ENCODE results near the gene MSRB2.
"Not testable (repeated sequence)": the region's sequence is repeated elsewhere in the genome, so short reads cannot be mapped to it uniquely, and the experiment has no call there.

The MSRB2 gene

DNA sequence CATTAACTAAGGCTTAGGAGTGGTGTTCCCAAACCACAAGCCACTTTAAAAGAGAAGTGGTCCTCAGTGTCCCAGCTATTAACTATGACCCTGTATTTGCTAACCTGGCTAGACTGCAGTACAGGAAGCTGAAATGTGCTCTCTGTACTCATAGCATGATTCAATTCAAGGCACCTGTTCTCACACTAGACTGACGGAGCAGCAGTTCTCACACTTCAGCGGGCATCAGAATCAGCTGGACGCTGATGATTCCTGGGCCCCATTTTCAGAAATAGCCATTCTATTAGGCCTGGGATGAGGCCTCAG, 24.5 kb upstream of the MSRB2 start:
- H3K4me3 ChIP-seq (ENCODE audit: low read length): no peak overlapping the region
- H3K27ac ChIP-seq (ENCODE audit: low read depth, low read length): no peak overlapping the region
- H3F3A ChIP-seq (ENCODE audit: control insufficient read depth, insufficient read depth): no peaks in the 10 kb centered on the region
- H3K9me3 ChIP-seq (ENCODE audit: control insufficient read depth, insufficient read depth, low read length): no peaks in the 10 kb centered on the region
- H3K9me2 ChIP-seq (replicated peaks; ENCODE audit: control insufficient read depth, low read length): no peaks in the 10 kb centered on the region
- no peaks in the 10 kb centered on the region for H4K20me1 ChIP-seq (ENCODE audit: control insufficient read depth, insufficient read depth, low read depth, low read length)
- H3K79me2 ChIP-seq (ENCODE audit: control insufficient read depth, low read length): no peaks in the 10 kb centered on the region
- no peak overlapping the region for H3K4me2 ChIP-seq (ENCODE audit: low read length)
- H3K4me1 ChIP-seq (ENCODE audit: control insufficient read depth, low read length): no peaks in the 10 kb centered on the region
- H3K36me3 ChIP-seq (ENCODE audit: control insufficient read depth, low read length): no peaks in the 10 kb centered on the region
- peaks cover 24% of the 10 kb centered on the region for H3K27me3 ChIP-seq (ENCODE audit: control insufficient read depth, low read length)
- TF ChIP-seq, protein P1, sequence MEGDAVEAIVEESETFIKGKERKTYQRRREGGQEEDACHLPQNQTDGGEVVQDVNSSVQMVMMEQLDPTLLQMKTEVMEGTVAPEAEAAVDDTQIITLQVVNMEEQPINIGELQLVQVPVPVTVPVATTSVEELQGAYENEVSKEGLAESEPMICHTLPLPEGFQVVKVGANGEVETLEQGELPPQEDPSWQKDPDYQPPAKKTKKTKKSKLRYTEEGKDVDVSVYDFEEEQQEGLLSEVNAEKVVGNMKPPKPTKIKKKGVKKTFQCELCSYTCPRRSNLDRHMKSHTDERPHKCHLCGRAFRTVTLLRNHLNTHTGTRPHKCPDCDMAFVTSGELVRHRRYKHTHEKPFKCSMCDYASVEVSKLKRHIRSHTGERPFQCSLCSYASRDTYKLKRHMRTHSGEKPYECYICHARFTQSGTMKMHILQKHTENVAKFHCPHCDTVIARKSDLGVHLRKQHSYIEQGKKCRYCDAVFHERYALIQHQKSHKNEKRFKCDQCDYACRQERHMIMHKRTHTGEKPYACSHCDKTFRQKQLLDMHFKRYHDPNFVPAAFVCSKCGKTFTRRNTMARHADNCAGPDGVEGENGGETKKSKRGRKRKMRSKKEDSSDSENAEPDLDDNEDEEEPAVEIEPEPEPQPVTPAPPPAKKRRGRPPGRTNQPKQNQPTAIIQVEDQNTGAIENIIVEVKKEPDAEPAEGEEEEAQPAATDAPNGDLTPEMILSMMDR (IDR thresholded peaks at IDR 0.05; ENCODE audit: low read depth, low read length, poor library complexity, severe bottlenecking): no peak
- TF ChIP-seq EZH2phosphoT487 (IDR thresholded peaks at IDR 0.05; ENCODE audit: borderline replicate concordance, low read length): no peak

DNA sequence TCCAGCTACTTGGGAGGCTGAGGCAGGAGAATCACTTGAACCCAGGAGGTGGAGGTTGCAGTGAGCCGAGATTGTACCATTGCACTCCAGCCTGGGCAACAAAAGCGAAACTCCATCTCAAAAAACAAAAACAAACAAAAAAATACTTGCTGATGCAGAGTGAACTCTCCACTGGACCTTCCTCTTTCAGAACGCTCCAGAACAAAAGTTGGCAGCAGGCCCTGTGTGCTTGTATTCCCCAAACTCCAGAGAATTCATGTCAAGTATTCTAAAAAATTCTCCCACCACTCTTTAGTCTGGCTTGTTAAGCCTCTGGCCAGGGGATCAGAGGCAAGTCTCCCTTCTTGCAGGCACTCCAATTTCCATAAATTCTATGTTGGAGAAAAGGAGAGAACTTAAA, 22.8 kb upstream of the MSRB2 start:
- not testable (repeated sequence) for H3K9me2 ChIP-seq (replicated peaks; ENCODE audit: control insufficient read depth, low read length); H3K4me2 ChIP-seq (ENCODE audit: low read length); H4K20me1 ChIP-seq (ENCODE audit: control insufficient read depth, insufficient read depth, low read depth, low read length); H3K4me3 ChIP-seq (ENCODE audit: low read length); H3K36me3 ChIP-seq (ENCODE audit: control insufficient read depth, low read length); H3K27ac ChIP-seq (ENCODE audit: low read depth, low read length); H3F3A ChIP-seq (ENCODE audit: control insufficient read depth, insufficient read depth); H3K4me1 ChIP-seq (ENCODE audit: control insufficient read depth, low read length); H3K79me2 ChIP-seq (ENCODE audit: control insufficient read depth, low read length); H3K9me3 ChIP-seq (ENCODE audit: control insufficient read depth, insufficient read depth, low read length)
- peaks cover 27% of the 10 kb centered on the region for H3K27me3 ChIP-seq (ENCODE audit: control insufficient read depth, low read length)

DNA sequence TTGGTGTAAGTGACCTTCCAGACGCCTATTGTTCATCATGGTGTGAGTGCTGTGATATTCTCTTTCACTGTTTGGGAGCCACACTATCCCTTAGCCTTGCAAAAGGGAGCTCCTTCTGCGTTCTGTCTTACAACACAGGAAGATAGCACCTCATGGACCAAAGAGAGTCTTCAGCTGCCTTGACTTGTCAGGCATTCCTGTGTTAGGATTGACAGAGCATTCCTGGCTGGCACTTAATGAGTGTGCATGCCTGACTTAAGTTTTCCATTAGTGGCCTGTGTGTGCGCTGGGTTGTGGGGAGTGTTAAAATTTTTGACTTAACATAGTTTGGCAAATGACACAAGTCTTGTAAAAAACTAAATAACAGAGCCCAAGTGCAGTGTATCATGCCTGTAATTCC, 21.9 kb upstream of the MSRB2 start:
- H3K36me3 ChIP-seq (ENCODE audit: control insufficient read depth, low read length): no peaks in the 10 kb centered on the region
- H3K9me2 ChIP-seq (replicated peaks; ENCODE audit: control insufficient read depth, low read length): no peaks in the 10 kb centered on the region
- no peak overlapping the region for H3K27ac ChIP-seq (ENCODE audit: low read depth, low read length)
- H3K27me3 ChIP-seq (ENCODE audit: control insufficient read depth, low read length): peaks cover 27% of the 10 kb centered on the region
- no peak overlapping the region for H3K4me3 ChIP-seq (ENCODE audit: low read length)
- no peaks in the 10 kb centered on the region for H3K9me3 ChIP-seq (ENCODE audit: control insufficient read depth, insufficient read depth, low read length)
- H3K4me2 ChIP-seq (ENCODE audit: low read length): no peak overlapping the region
- no peaks in the 10 kb centered on the region for H3K4me1 ChIP-seq (ENCODE audit: control insufficient read depth, low read length)
- no peaks in the 10 kb centered on the region for H4K20me1 ChIP-seq (ENCODE audit: control insufficient read depth, insufficient read depth, low read depth, low read length)
- no peaks in the 10 kb centered on the region for H3K79me2 ChIP-seq (ENCODE audit: control insufficient read depth, low read length)
- no peaks in the 10 kb centered on the region for H3F3A ChIP-seq (ENCODE audit: control insufficient read depth, insufficient read depth)
- TF ChIP-seq EZH2phosphoT487 (IDR thresholded peaks at IDR 0.05; ENCODE audit: borderline replicate concordance, low read length): no peak
- TF ChIP-seq, protein P1 (IDR thresholded peaks at IDR 0.05; ENCODE audit: low read depth, low read length, poor library complexity, severe bottlenecking): no peak

DNA sequence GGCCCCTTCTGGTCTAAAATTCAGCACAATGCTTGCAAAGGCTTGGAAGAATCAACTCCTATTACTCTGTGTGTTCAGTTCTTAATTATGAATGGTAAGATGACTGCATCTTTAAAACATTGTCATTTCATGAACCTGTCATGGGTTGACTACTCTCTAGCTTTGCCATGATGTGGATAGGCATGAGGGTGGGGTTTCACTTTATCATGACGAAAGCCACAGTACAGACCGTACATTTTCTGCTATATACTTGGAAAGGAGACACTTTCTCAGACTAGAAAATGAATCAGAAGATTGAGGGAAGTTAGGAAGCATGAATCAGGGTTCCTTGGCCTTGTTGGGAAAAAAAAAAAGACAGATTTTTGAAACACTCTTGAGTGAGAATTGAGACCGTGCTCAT, 19.7 kb upstream of the MSRB2 start:
- Histone ChIP-seq H3K4me2 (ENCODE audit: low read length) (no peak overlapping the region), H3K9me3 (ENCODE audit: control insufficient read depth, insufficient read depth, low read length) (no peaks in the 10 kb centered on the region), H3F3A (ENCODE audit: control insufficient read depth, insufficient read depth) (no peaks in the 10 kb centered on the region), H3K4me1 (ENCODE audit: control insufficient read depth, low read length) (no peaks in the 10 kb centered on the region), H3K27ac (ENCODE audit: low read depth, low read length) (no peak overlapping the region), H3K4me3 (ENCODE audit: low read length) (no peak overlapping the region), H3K9me2 (replicated peaks; ENCODE audit: control insufficient read depth, low read length) (no peaks in the 10 kb centered on the region), H4K20me1 (ENCODE audit: control insufficient read depth, insufficient read depth, low read depth, low read length) (no peaks in the 10 kb centered on the region), H3K27me3 (ENCODE audit: control insufficient read depth, low read length) (peaks cover 26% of the 10 kb centered on the region), H3K36me3 (ENCODE audit: control insufficient read depth, low read length) (no peaks in the 10 kb centered on the region), H3K79me2 (ENCODE audit: control insufficient read depth, low read length) (no peaks in the 10 kb centered on the region)
- no peak for TF ChIP-seq EZH2phosphoT487 (IDR thresholded peaks at IDR 0.05; ENCODE audit: borderline replicate concordance, low read length)
- TF ChIP-seq, protein P1 (IDR thresholded peaks at IDR 0.05; ENCODE audit: low read depth, low read length, poor library complexity, severe bottlenecking): no peak
